DMS53 treated with DMSO at 0.1 percent for 48 hours (cell line): Measurements from ENCODE around the gene MAZ.
"Not testable (repeated sequence)": the region's sequence is repeated elsewhere in the genome, so short reads cannot be mapped to it uniquely, and the experiment has no call there.

Experiments used
- DNase-seq: peaks from one replicate; lab custom pipeline; 2025; ENCODE audit not compliant: unreplicated experiment; lab: John Stamatoyannopoulos, UW

The MAZ gene

GRCh38 chr16:29784157-29784556 is 22.2 kb upstream of the MAZ start:
- no peak for DNase-seq

GRCh38 chr16:29784901-29785500 is 21.3 kb upstream of the MAZ start:
- DNase-seq: no peak

- DNase-seq: not testable (repeated sequence)
Measured at GRCh38 chr16:29787155-29787554, 19.2 kb upstream of the MAZ start.

GRCh38 chr16:29789775-29790182 is 16.6 kb upstream of the MAZ start:
- no peak for DNase-seq

- peak; percentile 90 for DNase-seq
Measured at GRCh38 chr16:29790183-29790948, 16.0 kb upstream of the MAZ start, which contains the start of gene KIF22. KIF22 (plus strand) TSS chr16:29790751; CDS start chr16:29790760, 9 bp downstream.

- no peak for DNase-seq
Measured at GRCh38 chr16:29790949-29791844, 15.1 kb upstream of the MAZ start.

GRCh38 chr16:29791845-29792807 is 14.2 kb upstream of the MAZ start:
- no peak for DNase-seq

- DNase-seq: not testable (repeated sequence)
Measured at GRCh38 chr16:29793153-29793552, 13.2 kb upstream of the MAZ start.

- no peak for DNase-seq
Measured at GRCh38 chr16:29794231-29794710, 12.1 kb upstream of the MAZ start.

GRCh38 chr16:29802416-29802935 is 3.9 kb upstream of the MAZ start:
- DNase-seq: no peak

- DNase-seq: no peak
Measured at GRCh38 chr16:29804020-29804419, 2.3 kb upstream of the MAZ start.

GRCh38 chr16:29804455-29805231 is 1.7 kb upstream of the MAZ start:
- no peak for DNase-seq

GRCh38 chr16:29805232-29806098 is 864 bp upstream of the MAZ start:
- DNase-seq: peak; percentile 80

- no peak for DNase-seq
Measured at GRCh38 chr16:29806641-29807425, 504 bp downstream of the MAZ start.

- DNase-seq: peak; percentile 73
Measured at GRCh38 chr16:29807426-29808218, 1.3 kb downstream of the MAZ start.

- DNase-seq: no peak
Measured at GRCh38 chr16:29808219-29808900, 2.0 kb downstream of the MAZ start.
